HG02763 (cell line): ENCODE data around the gene ZNF330.
"Not testable (repeated sequence)": the region's sequence is repeated elsewhere in the genome, so short reads cannot be mapped to it uniquely, and the experiment has no call there.

ENCODE experiments used
- ATAC-seq: cut with Tn5 transposase; IDR thresholded peaks from one replicate; pipeline ENCODE4 v1.9.1; 2021; ENCODE audit warnings: mild to moderate bottlenecking, moderate library complexity; ENCODE audit not compliant: unreplicated experiment

ZNF330 gene

DNA sequence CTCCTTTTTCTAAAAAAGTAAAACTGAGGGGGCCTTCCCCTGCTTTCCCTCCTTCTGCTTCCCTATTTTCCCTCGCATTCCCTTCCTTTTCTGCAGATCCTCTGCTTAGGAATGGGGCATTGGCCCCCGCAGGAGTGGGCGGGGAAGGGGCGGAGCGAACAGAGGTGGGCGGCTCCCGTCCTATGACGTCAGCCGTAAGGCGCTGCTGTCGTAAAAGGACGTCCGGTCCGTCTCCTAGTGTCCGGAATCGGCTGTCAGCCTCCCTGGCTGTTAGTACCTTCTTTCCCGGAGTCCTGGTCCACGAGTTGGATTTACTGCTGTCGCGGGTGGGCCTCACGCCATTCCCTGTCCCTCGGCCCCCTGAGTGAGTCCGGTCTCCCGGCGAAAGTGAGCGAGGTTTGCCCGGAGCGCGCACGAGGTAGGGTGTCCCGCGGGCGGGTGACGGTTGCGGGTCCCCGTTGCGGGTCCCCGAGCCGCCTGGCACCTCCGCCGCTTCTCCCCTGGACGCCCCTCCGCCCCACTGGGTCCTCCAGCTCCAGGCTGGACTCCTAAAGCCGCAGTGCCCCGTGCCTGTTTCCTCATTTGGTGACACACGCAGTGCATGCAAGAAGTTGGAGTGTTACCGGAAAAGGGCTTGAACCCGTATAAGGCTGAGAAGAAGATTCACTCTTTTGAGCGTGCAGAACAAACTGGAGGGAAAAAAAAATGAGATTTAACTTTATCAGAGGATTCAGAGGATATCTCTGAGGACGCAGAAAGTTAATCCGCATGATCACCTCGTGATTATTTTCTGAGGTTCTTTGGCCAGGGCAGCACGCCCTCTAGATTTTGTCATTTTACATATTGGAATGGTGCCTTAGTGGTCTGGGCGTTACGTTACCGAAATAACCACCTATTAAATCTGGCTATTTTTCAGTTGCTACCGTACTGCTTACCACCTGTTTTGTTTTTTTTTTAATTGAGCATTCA, at the start of gene ZNF330:
TSS of gene ZNF330 (plus strand) at position 205 of the 969 bp plus-strand sequence. CDS start 1,477 bp downstream, outside the sequence.
- ATAC-seq = peak; percentile 88

DNA sequence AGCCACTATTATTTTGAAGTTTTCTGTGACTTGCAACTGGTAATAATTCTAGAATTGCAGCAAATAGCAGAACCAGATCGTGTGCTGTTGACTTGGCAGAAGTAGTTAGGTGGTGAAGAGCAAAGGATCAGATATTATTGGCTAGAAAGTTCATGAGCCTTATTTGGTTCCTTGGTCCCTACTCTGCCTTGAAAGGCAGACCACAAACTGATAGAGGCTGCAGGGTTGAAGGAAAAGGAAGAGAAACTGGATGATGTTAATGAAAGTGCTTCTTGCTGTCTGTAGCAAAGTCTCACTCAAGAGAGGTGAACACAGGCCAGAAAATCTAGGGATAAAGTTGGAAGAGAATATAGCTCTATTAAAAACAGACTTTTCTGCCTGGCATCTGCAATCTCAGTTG, 46.2 kb upstream of the ZNF330 start:
- no peak for ATAC-seq

DNA sequence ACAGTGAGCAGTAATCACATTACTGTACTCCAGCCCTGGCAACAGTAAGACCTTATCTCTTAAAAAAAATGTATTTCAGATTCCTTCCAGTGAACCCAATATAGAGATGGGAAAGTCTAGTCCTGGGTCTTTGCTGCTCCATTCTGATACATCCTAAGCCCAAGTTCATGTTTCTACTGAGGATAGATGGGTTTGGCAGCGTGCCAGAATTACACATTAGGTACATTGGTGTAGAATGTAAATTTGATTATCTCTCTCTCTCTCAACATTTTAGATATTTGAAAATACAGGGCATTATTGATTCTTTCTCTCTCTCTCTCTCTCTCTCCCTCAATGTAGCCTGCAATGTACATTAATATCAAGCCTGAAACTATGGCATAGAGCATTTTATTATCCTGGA, 43.5 kb upstream of the ZNF330 start:
- ATAC-seq = no peak

DNA sequence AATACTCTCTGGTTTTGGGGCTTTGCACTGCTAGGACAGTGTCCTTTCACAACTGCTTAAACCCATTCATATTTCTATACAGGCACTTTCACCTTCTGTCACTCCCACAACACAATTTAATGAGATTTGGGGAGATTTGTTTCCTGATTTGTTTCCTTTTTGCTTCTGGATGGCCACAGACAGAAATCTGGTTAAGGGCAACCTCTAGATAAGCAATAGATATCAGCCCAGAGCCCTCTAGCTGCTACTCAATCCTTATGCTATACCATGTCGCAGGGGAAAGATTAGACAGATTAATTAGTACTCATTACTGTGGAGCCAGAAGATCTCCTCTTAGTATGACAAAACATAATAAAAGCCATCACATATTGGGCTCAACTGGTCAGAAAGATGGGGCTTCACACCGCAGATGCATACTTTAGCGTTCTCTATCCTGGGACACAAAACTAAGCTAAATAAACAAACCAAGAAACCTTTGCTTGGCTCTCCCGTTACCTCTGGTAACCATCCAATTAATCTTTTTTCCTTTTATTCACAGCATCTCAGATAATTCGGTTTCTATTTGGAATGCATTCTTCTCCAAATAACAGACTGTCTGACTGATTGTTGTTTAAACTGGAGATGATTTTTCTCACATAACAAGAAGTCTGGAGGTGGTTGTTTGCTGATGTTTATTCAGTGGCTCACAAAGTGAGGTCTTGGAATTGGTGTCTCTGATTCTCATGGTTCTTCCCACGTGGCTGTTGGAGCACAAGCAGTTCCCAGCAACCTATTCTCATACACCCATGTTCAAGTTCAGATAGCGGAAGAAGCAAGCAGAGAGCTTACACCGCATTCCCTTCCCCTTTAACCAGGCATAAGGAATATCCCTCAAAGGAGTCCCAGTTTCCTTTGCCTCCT, 41.0 kb upstream of the ZNF330 start:
- no peak for ATAC-seq

DNA sequence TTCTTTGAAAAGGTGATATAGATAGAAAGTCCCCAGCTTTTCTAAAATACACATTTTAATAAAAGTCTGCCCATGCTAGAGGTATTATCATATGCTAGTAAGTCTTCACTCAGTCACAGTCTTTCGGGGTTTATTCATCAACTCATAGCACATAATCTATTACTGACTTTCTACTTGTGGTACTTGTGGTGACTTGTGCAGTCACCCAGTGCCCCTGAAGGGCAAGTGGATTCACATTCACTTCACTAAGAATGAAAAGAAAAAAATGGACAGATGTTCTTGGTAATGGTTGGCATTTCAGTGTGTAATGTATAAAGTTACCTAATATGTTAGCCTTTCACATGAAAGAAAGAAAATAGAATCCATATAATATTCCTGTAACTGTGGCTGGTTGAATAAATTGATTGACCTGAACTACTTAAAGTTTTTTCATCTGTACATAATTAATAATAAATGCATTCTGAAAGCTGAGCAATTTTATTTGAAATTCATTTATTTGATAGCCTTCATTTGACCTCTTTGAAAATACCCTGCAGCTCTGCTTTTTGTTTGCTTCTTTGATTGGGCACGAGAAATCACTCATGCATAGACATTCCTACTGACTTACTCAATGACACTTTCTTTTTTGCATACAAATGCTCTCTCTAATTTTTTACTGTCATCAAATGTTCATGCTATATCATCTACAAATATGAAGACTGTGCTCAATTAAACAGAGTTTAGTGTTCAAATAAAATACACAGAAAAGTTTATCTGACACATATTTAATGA, 39.5 kb upstream of the ZNF330 start:
- peak; percentile 56 for ATAC-seq

DNA sequence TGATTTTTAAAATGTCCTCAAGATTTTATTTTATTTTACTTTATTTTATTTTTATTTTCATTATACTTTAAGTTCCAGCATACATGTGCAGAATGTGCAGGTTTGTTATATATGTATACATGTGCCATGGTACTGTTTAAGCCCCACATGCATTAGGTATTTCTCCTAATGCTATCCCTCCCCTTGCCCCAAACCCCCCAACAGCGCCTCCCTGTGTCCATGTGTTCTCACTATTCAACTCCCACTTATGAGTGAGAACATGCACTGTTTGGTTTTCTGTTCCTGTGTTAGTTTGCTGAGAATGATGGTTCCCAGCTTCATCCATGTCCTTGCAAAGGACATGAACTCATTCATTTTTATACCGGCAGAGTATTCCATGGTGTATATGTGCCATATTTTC, 37.2 kb upstream of the ZNF330 start:
- ATAC-seq = not testable (repeated sequence)

DNA sequence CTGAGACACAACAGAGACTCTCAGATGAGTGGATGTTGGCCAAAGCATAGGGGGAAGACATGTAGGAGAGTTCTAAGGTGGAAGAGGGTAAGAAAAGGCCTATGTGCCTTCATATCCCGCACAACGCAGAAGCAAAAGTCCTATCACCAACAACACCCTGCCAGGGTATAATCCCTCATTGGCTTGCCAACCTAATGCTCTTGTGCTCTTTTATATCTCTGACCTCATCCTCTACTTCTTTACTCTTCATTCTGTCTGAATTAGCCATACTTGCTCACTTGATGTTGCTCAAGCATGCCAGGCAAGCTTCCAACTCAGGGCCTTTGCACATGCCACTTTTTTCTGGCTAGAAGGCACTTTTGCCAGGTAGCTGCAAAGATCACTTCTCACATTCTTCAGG, 28.1 kb upstream of the ZNF330 start:
- ATAC-seq = no peak

DNA sequence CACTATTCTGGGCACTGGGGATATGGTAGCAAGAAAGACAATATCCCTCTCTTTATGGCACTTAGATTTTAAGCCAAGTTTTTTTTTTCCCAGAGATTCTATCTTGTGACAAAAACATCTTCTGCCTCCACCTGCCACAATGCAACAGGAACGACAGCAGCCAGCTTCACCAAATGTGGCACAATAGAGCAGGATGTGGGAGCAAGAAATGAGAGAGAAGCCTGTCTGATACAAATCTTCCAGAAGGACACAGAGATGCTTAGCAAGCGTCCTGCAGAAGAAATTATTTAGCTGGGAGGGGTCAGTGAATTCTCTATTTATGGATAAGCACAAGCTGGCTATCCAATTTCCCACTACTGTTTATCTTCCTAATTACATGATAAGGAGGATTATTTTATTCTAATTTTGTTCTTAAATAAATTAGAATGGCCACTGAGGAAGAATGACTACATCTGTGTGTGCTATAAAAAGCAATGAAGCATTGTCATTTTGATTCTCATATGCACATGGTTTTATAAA, 27.1 kb upstream of the ZNF330 start:
- no peak for ATAC-seq

DNA sequence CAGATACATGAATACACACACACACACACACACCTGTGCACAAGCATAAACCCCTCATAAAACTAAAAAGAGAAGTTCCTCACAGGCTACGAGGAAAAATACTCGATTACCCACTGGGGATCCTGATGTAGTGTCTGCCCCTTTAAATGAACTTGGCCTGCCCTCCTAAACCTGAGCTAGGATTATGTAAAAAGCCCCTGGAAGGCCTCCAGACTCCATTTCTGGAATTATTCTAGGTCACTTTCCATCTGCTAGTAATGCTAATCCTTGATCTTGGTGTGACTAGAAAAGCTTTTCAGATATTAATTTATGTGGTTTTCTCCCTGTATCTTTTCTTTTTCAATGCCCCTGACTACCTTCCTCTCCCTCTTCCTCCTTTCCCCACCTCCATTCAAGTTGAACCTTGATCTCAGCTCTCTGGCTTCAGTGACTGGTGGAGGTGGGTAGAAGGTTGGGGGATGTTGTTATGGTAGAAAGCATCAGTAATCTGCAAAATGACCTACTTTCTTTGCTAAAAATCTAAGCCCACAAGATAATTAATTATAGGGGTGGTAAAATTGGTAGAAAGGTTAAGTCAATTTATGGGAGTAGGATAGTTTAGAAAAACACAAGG, 25.5 kb upstream of the ZNF330 start:
- ATAC-seq = no peak

DNA sequence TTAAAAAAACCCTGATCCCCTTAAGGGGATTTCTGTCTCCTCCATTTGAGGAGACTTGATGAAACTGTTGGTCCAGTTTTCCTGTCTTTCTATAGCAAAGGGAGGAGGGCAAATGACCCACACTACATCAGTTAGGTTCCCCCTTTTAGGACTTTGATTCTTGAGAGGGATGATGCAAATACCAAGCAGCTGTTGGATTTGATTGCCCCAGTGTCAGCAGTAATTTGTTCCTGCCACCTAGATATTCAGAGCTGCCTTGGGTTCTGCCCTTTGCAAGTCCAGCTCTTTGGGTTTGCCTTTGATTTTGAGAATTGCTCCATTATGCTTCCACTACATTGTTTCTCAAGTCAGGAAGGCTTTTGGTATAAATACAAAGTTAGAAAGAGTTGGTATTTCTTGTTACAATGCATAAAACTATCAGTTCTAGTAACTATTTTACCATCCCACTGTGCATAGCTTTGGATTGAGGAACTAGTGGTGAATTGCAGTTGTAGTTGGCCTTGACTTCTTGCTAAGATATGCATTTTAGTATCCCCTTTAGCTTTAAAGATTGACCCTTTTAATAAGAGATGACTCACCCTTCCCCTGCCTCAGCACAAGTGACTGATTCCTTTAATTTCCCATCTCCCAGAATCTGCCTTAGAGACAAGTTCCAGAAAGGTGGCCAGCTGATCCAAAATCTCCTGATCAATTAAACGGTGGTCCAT, 24.3 kb upstream of the ZNF330 start:
- ATAC-seq = no peak

DNA sequence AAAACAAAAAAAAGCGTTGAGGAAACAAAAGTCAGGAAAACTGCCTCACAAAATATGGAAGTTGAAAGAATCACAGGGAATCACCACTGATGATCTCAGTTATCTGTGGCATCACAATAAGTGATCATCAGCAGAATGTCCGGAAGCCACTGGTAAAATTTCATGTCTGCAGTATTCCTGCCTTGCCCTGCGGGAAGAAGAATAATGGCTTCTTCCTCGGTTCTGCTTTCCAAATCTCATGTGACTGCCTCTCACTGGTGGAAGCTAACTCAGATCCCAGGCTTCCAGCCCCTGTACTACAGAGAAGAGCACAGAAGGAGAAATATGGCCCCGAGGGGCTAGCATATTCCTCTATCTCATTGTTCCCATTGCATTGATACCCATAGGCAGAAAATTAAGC, 12.7 kb upstream of the ZNF330 start:
- ATAC-seq = no peak

DNA sequence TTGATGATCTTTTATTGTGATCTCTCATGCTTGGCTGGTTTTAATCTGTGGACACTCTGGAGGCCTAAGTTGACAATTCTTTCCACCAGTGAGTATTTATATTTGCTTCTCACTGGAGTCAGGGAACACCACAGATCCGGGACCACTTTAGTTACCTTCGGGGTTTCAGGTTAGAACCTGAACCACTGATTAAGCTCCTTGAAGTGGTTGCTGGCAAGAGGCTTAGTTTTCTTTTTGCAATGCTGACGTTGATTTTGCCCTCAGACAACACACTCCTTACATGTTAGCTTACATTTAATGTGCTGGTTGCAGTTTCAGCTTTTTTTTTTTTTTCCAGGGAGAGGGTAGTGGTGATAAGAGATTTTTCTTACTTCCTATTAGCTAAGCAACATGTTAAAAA, 10.5 kb upstream of the ZNF330 start:
- ATAC-seq = no peak

DNA sequence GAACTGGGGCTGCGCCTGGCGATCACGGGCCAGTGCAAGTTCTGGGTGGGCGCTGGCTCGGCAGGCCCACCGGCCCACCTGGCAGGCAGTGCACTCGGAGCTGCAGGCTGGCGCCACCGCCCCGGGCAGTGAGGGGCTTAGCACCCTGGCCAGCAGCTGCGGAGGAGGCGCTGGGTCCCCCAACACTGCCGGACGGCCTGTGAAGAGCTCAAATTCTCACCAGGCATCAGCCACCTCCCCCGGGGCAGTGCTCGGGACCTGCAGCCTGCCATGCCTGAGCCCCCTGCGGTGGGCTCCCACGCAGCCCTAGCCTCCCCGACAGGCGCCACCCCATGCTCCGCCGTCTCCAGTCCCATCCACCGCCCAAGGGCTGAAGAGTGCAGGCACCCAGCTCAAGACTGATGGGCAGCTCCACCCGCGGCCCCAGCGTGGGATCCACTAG, 7.1 kb upstream of the ZNF330 start:
- ATAC-seq = no peak

DNA sequence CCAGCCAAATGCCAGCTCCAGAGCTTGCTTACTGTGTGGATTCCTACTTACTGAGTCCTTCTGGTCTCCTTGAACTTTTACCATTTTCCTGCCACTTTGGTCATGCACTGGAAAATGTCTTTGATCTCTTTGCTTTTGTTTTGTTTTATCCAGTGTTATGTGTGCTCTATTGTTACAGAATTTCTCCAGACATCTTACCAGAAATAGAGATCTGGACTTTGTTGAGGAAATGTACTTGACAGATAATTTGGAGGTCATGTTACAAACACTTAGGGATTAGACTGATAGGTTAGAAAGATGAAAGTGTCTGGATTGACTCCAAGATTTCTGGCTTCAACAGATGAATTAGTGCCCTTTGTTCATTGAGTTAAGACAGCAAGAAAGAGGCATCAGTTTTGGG, 5.7 kb upstream of the ZNF330 start:
- no peak for ATAC-seq

DNA sequence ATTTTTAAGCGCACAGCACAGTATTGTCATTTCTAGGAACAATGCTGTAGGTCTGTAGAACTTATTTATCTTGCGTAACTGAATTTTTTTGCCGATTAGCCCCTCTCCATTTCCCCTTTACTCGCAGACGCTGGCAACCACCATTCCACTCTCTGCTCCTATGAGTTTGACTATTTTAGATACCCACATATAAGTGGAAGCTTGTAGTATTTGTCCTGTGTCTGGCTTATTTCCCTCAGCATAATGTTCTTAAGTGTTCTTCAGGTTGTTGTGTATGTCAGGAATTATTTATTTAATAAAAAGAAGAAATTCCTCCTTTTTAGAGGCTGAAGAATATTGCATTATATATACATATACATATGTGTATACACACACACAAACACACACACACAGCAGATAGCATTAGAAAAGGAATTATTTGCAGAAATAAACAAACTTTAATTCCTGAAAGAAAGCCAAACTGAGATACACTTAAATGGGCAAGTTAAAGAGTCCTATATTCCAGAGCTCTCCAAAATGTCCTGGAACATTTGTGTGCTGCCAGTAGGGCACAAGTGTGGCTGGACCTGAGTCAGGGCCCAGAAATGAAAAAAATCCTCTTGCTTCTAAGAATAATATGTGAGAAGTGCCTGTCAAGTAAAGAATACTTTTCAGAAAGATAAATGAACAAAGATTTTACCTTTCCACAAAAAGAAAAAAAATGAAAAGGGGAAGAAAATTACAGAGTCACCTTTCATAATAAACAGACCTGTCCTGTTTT, 4.5 kb upstream of the ZNF330 start:
- ATAC-seq = no peak

DNA sequence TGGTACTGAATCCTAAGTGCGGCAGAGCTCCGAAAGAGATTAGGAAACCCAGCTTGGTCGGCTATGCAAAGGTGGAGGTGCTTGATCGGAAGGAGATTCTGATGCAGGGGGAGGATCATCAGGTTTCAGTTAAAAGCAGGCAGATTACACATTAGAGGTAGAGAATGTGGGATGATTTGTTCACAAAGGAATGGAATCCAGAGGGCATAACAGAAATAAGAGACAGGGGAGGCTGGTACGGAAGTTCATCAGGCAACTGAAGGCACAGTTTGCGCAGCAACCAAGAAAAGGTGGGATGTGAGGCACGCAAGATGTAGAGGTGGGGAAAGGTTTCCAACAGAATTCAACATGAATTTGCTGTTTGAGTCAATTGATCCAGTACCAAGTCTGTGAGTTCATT, 424 bp upstream of the ZNF330 start:
- peak; percentile 17 for ATAC-seq

DNA sequence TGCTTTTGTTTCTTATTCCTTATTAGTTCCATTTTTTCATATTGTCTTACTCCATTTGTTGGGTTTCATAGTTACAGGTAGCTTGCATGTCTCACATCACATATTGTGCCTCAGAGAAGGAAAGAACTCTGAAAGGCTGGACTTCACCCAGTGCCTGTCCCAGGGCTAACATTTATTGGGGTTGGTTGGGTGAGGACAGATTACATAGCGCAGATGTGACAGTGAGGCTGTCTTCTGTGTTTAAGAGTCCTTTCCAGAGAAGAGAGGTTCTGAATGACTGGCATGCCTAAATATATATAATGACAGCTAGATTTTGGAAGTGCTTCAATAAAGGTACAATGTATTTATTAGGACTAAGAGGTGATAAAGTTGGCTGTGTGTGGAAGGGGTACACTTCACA, 2.7 kb downstream of the ZNF330 start:
- no peak for ATAC-seq

DNA sequence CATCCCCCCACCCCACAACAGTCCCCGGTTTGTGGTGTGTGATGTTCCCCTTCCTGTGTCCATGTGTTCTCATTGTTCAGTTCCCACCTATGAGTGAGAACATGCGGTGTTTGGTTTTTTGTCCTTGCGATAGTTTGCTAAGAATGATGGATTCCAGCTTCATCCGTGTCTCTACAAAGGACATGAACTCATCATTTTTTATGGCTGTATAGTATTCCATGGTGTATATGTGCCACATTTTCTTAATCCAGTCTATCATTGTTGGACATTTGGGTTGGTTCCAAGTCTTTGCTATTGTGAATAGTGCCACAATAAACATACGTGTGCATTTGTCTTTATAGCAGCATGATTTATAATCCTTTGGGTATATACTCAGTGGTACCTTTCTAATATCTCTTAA, 6.6 kb downstream of the ZNF330 start:
- ATAC-seq = not testable (repeated sequence)
